GM06990 (cell line): Measurements from ENCODE around the gene SIDT1.

ENCODE experiments used
- DNase-seq: peaks from one replicate; pipeline ENCODE4 v3.0.0-alpha.2; 2011; ENCODE audit not compliant: insufficient read length; ENCODE audit errors: extremely low read depth
- H3K27me3 ChIP-seq: replicated peaks from 2 replicates; pipeline ENCODE4 v1.6.0; 2011; ENCODE audit warnings: low read length; ENCODE audit not compliant: control insufficient read depth, insufficient read depth
- H3K36me3 ChIP-seq: 2 replicates; pipeline ENCODE4 v1.5.1; 2011; ENCODE audit warnings: low read length; ENCODE audit not compliant: control insufficient read depth, insufficient read depth
- H3K4me3 ChIP-seq: replicated peaks from 2 replicates; pipeline ENCODE4 v1.5.1; 2011; ENCODE audit warnings: low read depth, mild to moderate bottlenecking, control low read depth, low read length
- TF ChIP-seq, protein P1 (sequence below): IDR thresholded peaks from 2 replicates; pipeline ENCODE4 v1.5.1; 2011; ENCODE audit warnings: low read length, control low read depth, mild to moderate bottlenecking, inconsistent platforms; ENCODE audit not compliant: insufficient read depth, poor library complexity, severe bottlenecking

SIDT1 gene

GRCh38 chr3:113678773-113679172, 146.4 kb downstream of the SIDT1 start:
- TF ChIP-seq, protein P1, sequence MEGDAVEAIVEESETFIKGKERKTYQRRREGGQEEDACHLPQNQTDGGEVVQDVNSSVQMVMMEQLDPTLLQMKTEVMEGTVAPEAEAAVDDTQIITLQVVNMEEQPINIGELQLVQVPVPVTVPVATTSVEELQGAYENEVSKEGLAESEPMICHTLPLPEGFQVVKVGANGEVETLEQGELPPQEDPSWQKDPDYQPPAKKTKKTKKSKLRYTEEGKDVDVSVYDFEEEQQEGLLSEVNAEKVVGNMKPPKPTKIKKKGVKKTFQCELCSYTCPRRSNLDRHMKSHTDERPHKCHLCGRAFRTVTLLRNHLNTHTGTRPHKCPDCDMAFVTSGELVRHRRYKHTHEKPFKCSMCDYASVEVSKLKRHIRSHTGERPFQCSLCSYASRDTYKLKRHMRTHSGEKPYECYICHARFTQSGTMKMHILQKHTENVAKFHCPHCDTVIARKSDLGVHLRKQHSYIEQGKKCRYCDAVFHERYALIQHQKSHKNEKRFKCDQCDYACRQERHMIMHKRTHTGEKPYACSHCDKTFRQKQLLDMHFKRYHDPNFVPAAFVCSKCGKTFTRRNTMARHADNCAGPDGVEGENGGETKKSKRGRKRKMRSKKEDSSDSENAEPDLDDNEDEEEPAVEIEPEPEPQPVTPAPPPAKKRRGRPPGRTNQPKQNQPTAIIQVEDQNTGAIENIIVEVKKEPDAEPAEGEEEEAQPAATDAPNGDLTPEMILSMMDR, result no peak

More at GRCh38 chr3:113678773-113679172, 146.4 kb downstream of the SIDT1 start:
- 0 out of 2 replicates have a peak, but pooled peaks cover 1% of the 10 kb centered on the region for H3K36me3 ChIP-seq
- DNase-seq, result no peak
- H3K27me3 ChIP-seq, result no peaks in the 10 kb centered on the region
- no peak overlapping the region for H3K4me3 ChIP-seq
